A673 (cell line): ENCODE results near the gene KDM4E.

ENCODE experiments used
- CTCF ChIP-seq: fragments of 300-800, 200-600 bp; sonication (generic); conservative IDR thresholded peaks from 2 replicates; pipeline ENCODE4 v1.5.1; 2017; ENCODE audit warnings: low read depth, mild to moderate bottlenecking, antibody characterized with exemption, low read length, moderate library complexity, mixed read lengths
- EZH2 ChIP-seq: fragments of 200-600 bp; sonication (generic); IDR thresholded peaks from 2 replicates; pipeline ENCODE4 v1.6.1; 2017; ENCODE audit warnings: borderline replicate concordance, low read depth, mild to moderate bottlenecking, mixed read lengths, antibody characterized with exemption, low read length; ENCODE audit not compliant: poor library complexity, severe bottlenecking

GRCh38 chr11:95044010-95044409 is 19.0 kb downstream of the KDM4E start:
- TF ChIP-seq CTCF (no peak), EZH2 (no peak)
